Endothelial cell (in vitro differentiated cells): ENCODE measurements around the gene ARHGEF4. TPM values are rescaled to one million over a fixed set of nuclear protein-coding genes. Genes with fewer than 3 reads are reported as not detected.

Experiments used
- DNase-seq: peaks from one replicate; pipeline ENCODE4 v3.0.0; 2021; ENCODE audit warnings: low spot score
- H3K27ac Mint-ChIP-seq: one replicate; pipeline ENCODE4 v1.8.0; 2021; ENCODE audit warnings: mixed read lengths, inconsistent platforms; ENCODE audit not compliant: unreplicated experiment
- H3K27me3 Mint-ChIP-seq: one replicate; pipeline ENCODE4 v1.8.0; 2021; ENCODE audit warnings: mild to moderate bottlenecking, moderate library complexity, mixed read lengths, inconsistent platforms; ENCODE audit not compliant: unreplicated experiment
- H3K36me3 Mint-ChIP-seq: one replicate; pipeline ENCODE4 v1.8.0; 2021; ENCODE audit warnings: mild to moderate bottlenecking, low read depth, mixed read lengths, inconsistent platforms; ENCODE audit not compliant: unreplicated experiment
- H3K4me1 Mint-ChIP-seq: one replicate; pipeline ENCODE4 v1.8.0; 2021; ENCODE audit warnings: mild to moderate bottlenecking, mixed read lengths, inconsistent platforms; ENCODE audit not compliant: unreplicated experiment
- H3K4me3 Mint-ChIP-seq: one replicate; pipeline ENCODE4 v1.8.0; 2021; ENCODE audit warnings: mild to moderate bottlenecking, mixed read lengths, inconsistent platforms; ENCODE audit not compliant: unreplicated experiment
- H3K9me3 Mint-ChIP-seq: one replicate; pipeline ENCODE4 v1.8.0; 2021; ENCODE audit warnings: mixed read lengths, inconsistent platforms; ENCODE audit not compliant: unreplicated experiment
- CTCF ChIP-seq: fragments of 200-600 bp; sonication (generic); IDR thresholded peaks from one replicate; pipeline ENCODE4 v1.5.0; 2021; ENCODE audit warnings: antibody characterized with exemption; ENCODE audit not compliant: unreplicated experiment
- total RNA-seq: library from RNA; stranded (reverse); fragmentation: NEBNext Ultra II Directional; extraction: Animal tissue kit (Norgen Biotek cat#: 25700); gene quantifications from one replicate; pipeline ENCODE4 v1.2.1, GENCODE V29; 2021; ENCODE audit not compliant: unreplicated experiment

Gene ARHGEF4
- total RNA-seq, 1 donor from 2014 or later: 10.3 TPM

- no peaks in the 10 kb centered on the region for H3K36me3 Mint-ChIP-seq
- H3K9me3 Mint-ChIP-seq: no peaks in the 10 kb centered on the region
- no peak overlapping the region for H3K27ac Mint-ChIP-seq
- H3K4me3 Mint-ChIP-seq: no peak overlapping the region
- H3K4me1 Mint-ChIP-seq: no peaks in the 10 kb centered on the region
- no peak for TF ChIP-seq CTCF
- DNase-seq: no peak
- peaks cover 3% of the 10 kb centered on the region for H3K27me3 Mint-ChIP-seq
Observed at GRCh38 chr2:130890941-130891669, 54.4 kb downstream of the ARHGEF4 start.

- no peak for TF ChIP-seq CTCF
- Mint-ChIP-seq H3K36me3 (no peaks in the 10 kb centered on the region), H3K9me3 (no peaks in the 10 kb centered on the region)
Observed at GRCh38 chr2:130891966-130892365, 55.3 kb downstream of the ARHGEF4 start.

GRCh38 chr2:130892793-130893785 is 56.4 kb downstream of the ARHGEF4 start:
- no peak overlapping the region for H3K27ac Mint-ChIP-seq
- H3K4me1 Mint-ChIP-seq: no peaks in the 10 kb centered on the region
- peaks cover 3% of the 10 kb centered on the region for H3K27me3 Mint-ChIP-seq
- H3K4me3 Mint-ChIP-seq: no peak overlapping the region
- DNase-seq: no peak
- H3K9me3 Mint-ChIP-seq: no peaks in the 10 kb centered on the region
- H3K36me3 Mint-ChIP-seq: no peaks in the 10 kb centered on the region
- no peak for TF ChIP-seq CTCF

More at GRCh38 chr2:130891966-130892365, 55.3 kb downstream of the ARHGEF4 start:
- H3K4me3 Mint-ChIP-seq: no peak overlapping the region
- H3K27ac Mint-ChIP-seq: no peak overlapping the region
- H3K4me1 Mint-ChIP-seq: no peaks in the 10 kb centered on the region
- peaks cover 3% of the 10 kb centered on the region for H3K27me3 Mint-ChIP-seq
- no peak for DNase-seq

GRCh38 chr2:130894326-130894942 is 57.7 kb downstream of the ARHGEF4 start:
- Mint-ChIP-seq H3K27ac (no peak overlapping the region), H3K9me3 (no peaks in the 10 kb centered on the region), H3K4me3 (no peak overlapping the region), H3K36me3 (no peaks in the 10 kb centered on the region), H3K4me1 (peaks cover 3% of the 10 kb centered on the region), H3K27me3 (peaks cover 3% of the 10 kb centered on the region)
- TF ChIP-seq CTCF: no peak
- no peak for DNase-seq
